DMS 273 treated with DMSO at 0.1 percent for 48 hours (cell line): ENCODE data around the gene RRAS.

Source experiments
- DNase-seq: peaks from one replicate; lab custom pipeline; 2025; lab: John Stamatoyannopoulos, UW

The RRAS gene

GRCh38 chr19:49640113-49640898 lies at the start of gene RRAS:
Gene RRAS, minus strand, starts transcription at chr19:49640143. Its CDS starts 45 bp downstream, at chr19:49640098.
- peak; percentile 99 for DNase-seq

GRCh38 chr19:49689133-49690078 lies 49.5 kb upstream of the RRAS start, which contains the start of gene ADM5:
Gene ADM5, plus strand, starts transcription at chr19:49689594. Its CDS starts 244 bp downstream, at chr19:49689838.
- DNase-seq: no peak

- DNase-seq: no peak
Measured at GRCh38 chr19:49688531-49689132, 48.7 kb upstream of the RRAS start.

GRCh38 chr19:49687566-49688316 lies 47.8 kb upstream of the RRAS start:
- DNase-seq: no peak

GRCh38 chr19:49687150-49687549 lies 47.2 kb upstream of the RRAS start:
- DNase-seq: no peak

DNA sequence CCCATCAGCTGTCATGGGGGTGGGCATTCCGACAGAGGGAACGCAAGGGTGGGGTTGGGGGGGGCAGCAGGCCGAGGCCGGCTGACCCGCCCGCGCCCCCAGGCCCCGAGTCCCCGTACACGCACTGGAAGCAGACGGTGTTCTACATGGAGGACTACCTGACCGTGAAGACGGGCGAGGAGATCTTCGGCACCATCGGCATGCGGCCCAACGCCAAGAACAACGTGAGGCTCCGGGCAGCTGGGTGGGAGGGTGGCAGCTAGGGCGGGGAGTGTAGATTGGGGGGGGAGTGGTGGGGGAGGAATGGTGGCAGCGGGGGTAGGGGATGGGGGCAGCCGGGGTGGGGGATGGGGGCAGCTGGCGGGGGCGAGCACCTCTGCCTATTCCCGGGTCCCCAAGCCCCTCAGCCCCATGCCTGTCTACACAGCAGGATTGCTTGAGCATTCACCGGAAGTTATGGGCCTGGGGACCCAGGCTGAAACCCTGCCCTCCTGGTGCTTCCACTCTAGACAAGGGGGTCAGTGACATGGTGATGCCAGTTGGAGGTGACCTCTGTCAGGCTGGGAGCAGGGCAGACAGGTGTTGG lies 46.7 kb upstream of the RRAS start:
- DNase-seq: no peak

DNA sequence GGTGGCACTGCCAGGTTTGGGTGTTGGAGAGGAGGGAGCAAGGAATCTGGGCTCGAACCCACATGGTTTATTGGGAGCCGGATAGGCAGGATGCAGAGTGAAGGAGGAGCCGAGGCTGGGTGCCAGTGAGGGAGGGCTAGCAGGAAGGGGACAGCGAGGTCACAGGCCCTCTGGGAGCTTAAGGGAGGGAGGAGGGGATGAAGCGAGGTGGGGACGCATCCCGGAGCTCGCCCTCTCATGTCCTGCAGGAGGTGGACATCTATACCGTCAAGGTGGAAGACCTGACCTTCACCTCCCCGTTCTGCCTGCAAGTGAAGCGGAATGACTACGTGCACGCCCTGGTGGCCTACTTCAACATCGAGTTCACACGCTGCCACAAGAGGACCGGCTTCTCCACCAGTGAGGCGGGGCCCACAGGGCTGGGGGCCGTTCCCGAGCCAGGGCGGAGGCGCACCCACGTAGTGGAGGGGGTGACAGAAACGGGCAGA lies 45.9 kb upstream of the RRAS start:
- no peak for DNase-seq

DNA sequence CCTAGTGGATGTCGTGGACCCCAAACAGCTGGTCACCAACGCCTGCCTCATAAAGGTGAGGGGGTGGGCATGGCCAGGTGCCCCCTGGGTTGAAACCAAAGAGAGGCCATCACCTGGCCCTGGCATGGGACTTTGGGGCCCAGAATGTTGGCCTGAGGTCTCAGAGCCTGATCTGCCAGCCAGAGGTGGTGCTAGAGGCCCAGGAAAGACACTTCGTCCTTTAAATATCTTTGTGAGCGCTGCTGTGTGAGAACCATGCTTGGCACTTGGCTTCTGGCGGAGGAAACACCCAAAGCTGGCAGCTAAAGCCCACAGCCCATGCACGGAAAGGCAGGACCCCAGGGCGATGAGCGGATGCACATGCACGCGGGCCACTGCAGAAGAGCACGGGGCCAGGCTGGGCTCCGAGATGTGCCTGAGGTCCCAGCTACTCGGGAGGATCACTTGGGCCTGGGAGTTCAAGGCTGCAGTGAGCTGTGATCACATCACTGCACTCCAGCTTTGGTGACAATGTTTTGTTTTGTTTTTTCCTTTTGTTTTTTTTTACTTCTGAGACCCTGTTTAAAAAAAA lies 45.1 kb upstream of the RRAS start:
- DNase-seq: no peak

- no peak for DNase-seq
Measured at GRCh38 chr19:49684251-49684982, 44.5 kb upstream of the RRAS start.

DNA sequence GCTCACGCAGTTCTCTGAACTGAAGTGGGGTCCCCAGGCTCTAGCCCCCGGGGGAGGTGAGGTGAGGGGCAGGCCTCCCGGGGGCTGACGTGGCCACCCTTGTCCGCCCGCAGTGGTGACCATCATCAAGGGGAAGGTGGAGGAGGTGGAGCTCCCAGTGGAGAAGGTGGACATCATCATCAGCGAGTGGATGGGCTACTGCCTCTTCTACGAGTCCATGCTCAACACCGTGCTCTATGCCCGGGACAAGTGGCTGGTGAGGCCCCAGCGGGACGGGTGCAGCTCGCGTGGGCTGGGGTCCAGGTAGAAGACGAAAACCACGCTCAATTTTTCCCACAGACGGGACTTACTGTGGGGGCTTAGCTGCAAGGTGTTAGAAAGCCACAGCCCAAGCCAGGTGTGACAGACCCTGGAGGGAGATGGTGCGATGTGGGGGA lies 43.9 kb upstream of the RRAS start:
- no peak for DNase-seq

DNA sequence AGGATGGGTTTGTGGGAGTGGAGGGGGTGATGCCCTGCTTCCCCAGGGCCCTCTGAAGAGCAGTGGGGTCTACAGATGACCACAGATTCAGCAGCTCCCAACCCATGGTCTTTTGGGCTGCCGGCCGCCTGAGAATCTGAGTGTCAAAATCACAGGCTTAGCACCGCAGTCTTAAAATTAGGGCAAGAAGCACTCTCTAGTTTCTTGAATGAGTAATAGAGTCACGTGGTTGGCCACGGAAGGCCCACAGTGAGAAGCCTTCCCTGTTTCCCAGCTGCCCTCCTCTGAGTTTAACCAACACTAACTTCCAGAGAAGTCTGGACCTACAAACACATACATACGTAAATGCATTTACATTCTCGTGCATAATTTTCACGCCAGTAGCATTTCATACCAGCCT lies 42.3 kb upstream of the RRAS start:
- DNase-seq: no peak

- no peak for DNase-seq
Measured at GRCh38 chr19:49681830-49682229, 41.9 kb upstream of the RRAS start.

GRCh38 chr19:49680421-49681351 lies 40.7 kb upstream of the RRAS start:
- peak; percentile 65 for DNase-seq

- DNase-seq: no peak
Measured at GRCh38 chr19:49679771-49680413, 39.9 kb upstream of the RRAS start.

GRCh38 chr19:49678985-49679770 lies 39.2 kb upstream of the RRAS start:
- DNase-seq: no peak

GRCh38 chr19:49677901-49678674 lies 38.1 kb upstream of the RRAS start:
- DNase-seq: peak; percentile 26
